HCT116 (cell line): ENCODE data around the gene FSD1L. TPM values are rescaled to one million over a fixed set of nuclear protein-coding genes. Genes with fewer than 3 reads are reported as not detected.

ENCODE experiments used
- ATAC-seq: fragments of 200-7000 bp; cut with Tn5 transposase; 2 replicates; pipeline ENCODE4 v1.9.1; 2020; ENCODE audit warnings: mild to moderate bottlenecking, moderate library complexity
- BruUV-seq: library from RNA; stranded (reverse); fragments of 400-500 nt; replicated peaks from 2 replicates; lab custom pipeline; 2021; lab: Mats Ljungman, UMichigan
- CTCF ChIA-PET: fragments of 300-600 bp; sonication (Branson Sonifier 250); formaldehyde crosslinking; loops from one replicate; lab custom pipeline; 2021; ENCODE audit warnings: antibody characterized with exemption; lab: Charles Lee
- POLR2A ChIA-PET: fragments of 300-600, 350-600 bp; sonication (Branson Sonifier 250); formaldehyde crosslinking; loops from one replicate; lab custom pipeline; 2021; ENCODE audit warnings: antibody characterized with exemption; lab: Charles Lee
- RAD21 ChIA-PET, 2 experiments: fragments of 300-600 bp; sonication (Branson Sonifier 250); formaldehyde crosslinking; loops; one replicate each; lab custom pipeline; 2023; ENCODE audit warnings: low total read pairs in 2 of 2; ENCODE audit not compliant: uncharacterized antibody in 2 of 2, unreplicated experiment in 2 of 2, low non-redundant PET in 1 of 2; lab: Charles Lee
- DNase-seq: peaks from one replicate; pipeline ENCODE4 v3.0.0-alpha.2; 2010; ENCODE audit warnings: low read depth, low spot score
- H2AFZ ChIP-seq: fragments of 200-600 bp; shearing (Covaris generic), sonication (generic); 2 replicates; pipeline ENCODE4 v1.6.1; 2017; ENCODE audit warnings: low read depth, mixed run types, mixed read lengths, antibody characterized with exemption, low read length; ENCODE audit not compliant: poor library complexity, severe bottlenecking
- H3K27ac ChIP-seq: 2 replicates; pipeline ENCODE4 v1.5.1; 2012; ENCODE audit warnings: low read depth, low read length
- H3K27me3 ChIP-seq: fragments of 200-600 bp; sonication (generic); 2 replicates; pipeline ENCODE4 v1.6.1; 2016; ENCODE audit warnings: mixed run types, low read length, mixed read lengths; ENCODE audit not compliant: insufficient read depth
- H3K36me3 ChIP-seq, 2 experiments: fragments of 200-500 bp in 1 of 2; fragments of 200-600 bp in 1 of 2; sonication (Bioruptor generic) in 1 of 2; sonication (generic) in 1 of 2; 2 replicates each; pipeline versions ENCODE4 v1.5.1 to v1.6.1; 2014 to 2016; ENCODE audit warnings: low read length in 2 of 2, inconsistent platforms in 1 of 2, mixed read lengths in 1 of 2, mixed run types in 1 of 2; ENCODE audit not compliant: insufficient read depth in 2 of 2, control insufficient read depth in 1 of 2
- H3K4me1 ChIP-seq, 2 experiments: fragments of 200-600 bp in 1 of 2; sonication (generic) in 1 of 2; 2 replicates each; pipeline versions ENCODE4 v1.5.1 to v1.6.1; 2012 to 2017; ENCODE audit warnings: low read length in 2 of 2, inconsistent platforms in 1 of 2, mild to moderate bottlenecking in 1 of 2, mixed read lengths in 1 of 2, mixed run types in 1 of 2, moderate library complexity in 1 of 2; ENCODE audit not compliant: insufficient read depth in 2 of 2, control insufficient read depth in 1 of 2
- H3K4me2 ChIP-seq: fragments of 200-600 bp; sonication (generic); 2 replicates; pipeline ENCODE4 v1.6.1; 2017; ENCODE audit warnings: mixed run types, low read length, mixed read lengths
- H3K4me3 ChIP-seq, 2 experiments: fragments of 200-600 bp in 1 of 2; sonication (generic) in 1 of 2; replicated peaks in 1 of 2; 2 replicates each; pipeline ENCODE4 v1.5.1; 2011 to 2016; ENCODE audit warnings: low read length in 2 of 2, control low read depth in 1 of 2, low read depth in 1 of 2, mild to moderate bottlenecking in 1 of 2, mixed read lengths in 1 of 2, mixed run types in 1 of 2
- H3K79me2 ChIP-seq: fragments of 200-600 bp; sonication (generic); 2 replicates; pipeline ENCODE4 v1.6.1; 2017; ENCODE audit warnings: mild to moderate bottlenecking, mixed run types, low read length, moderate library complexity, mixed read lengths; ENCODE audit not compliant: insufficient read depth
- H3K9ac ChIP-seq: fragments of 200-600 bp; sonication (generic); 2 replicates; pipeline ENCODE4 v1.6.1; 2016; ENCODE audit warnings: low read length, mixed read lengths
- H3K9me2 ChIP-seq: fragments of 200-600 bp; sonication (generic), shearing (Covaris generic); 2 replicates; pipeline ENCODE4 v1.6.1; 2017; ENCODE audit warnings: mixed run types, mild to moderate bottlenecking, moderate library complexity; ENCODE audit not compliant: insufficient read depth
- H3K9me3 ChIP-seq, 2 experiments: fragments of 200-500 bp in 1 of 2; fragments of 200-600 bp in 1 of 2; sonication (Bioruptor generic) in 1 of 2; sonication (generic) in 1 of 2; 2 replicates each; pipeline ENCODE4 v1.6.1; 2014 to 2017; ENCODE audit warnings: low read length in 2 of 2, mixed read lengths in 2 of 2, inconsistent platforms in 1 of 2, low read depth in 1 of 2, mild to moderate bottlenecking in 1 of 2, mixed run types in 1 of 2, moderate library complexity in 1 of 2; ENCODE audit not compliant: control insufficient read depth in 1 of 2, insufficient read depth in 1 of 2
- H4K20me1 ChIP-seq: fragments of 200-600 bp; sonication (generic), shearing (Covaris generic); 2 replicates; pipeline ENCODE4 v1.6.1; 2017; ENCODE audit warnings: mixed run types, mild to moderate bottlenecking, moderate library complexity; ENCODE audit not compliant: insufficient read depth
- CBX3 ChIP-seq: IDR thresholded peaks from 2 replicates; pipeline ENCODE4 v1.6.1; 2012; ENCODE audit warnings: low read depth
- CEBPB ChIP-seq: IDR thresholded peaks from 2 replicates; pipeline ENCODE4 v1.6.1; 2012; ENCODE audit warnings: low read depth
- EGR1 ChIP-seq: IDR thresholded peaks from 2 replicates; pipeline ENCODE4 v1.6.1; 2012; ENCODE audit warnings: low read depth
- FOSL1 ChIP-seq: IDR thresholded peaks from 2 replicates; pipeline ENCODE4 v1.6.1; 2012; ENCODE audit warnings: low read depth
- JUND ChIP-seq: IDR thresholded peaks from 2 replicates; pipeline ENCODE4 v1.6.1; 2012
- MAX ChIP-seq: IDR thresholded peaks from 2 replicates; pipeline ENCODE4 v1.6.1; 2012
- POLR2AphosphoS5 ChIP-seq: IDR thresholded peaks from 2 replicates; pipeline ENCODE4 v1.6.1; 2011; ENCODE audit warnings: mild to moderate bottlenecking, low read depth, low read length, moderate library complexity
- RAD21 ChIP-seq: IDR thresholded peaks from 2 replicates; pipeline ENCODE4 v1.6.1; 2012; ENCODE audit warnings: low read depth, mild to moderate bottlenecking
- REST ChIP-seq: IDR thresholded peaks from 2 replicates; pipeline ENCODE4 v1.6.1; 2012; ENCODE audit warnings: low read depth
- SRF ChIP-seq: IDR thresholded peaks from 2 replicates; pipeline ENCODE4 v1.6.1; 2012; ENCODE audit warnings: low read depth
- YY1 ChIP-seq: IDR thresholded peaks from 2 replicates; pipeline ENCODE4 v1.6.1; 2011; ENCODE audit warnings: low read length, low read depth, moderate library complexity, mild to moderate bottlenecking; ENCODE audit not compliant: insufficient replicate concordance; ENCODE audit errors: extremely low read depth
- ZBTB33 ChIP-seq: IDR thresholded peaks from 2 replicates; pipeline ENCODE4 v1.6.1; 2011; ENCODE audit warnings: mild to moderate bottlenecking, low read length, moderate library complexity; ENCODE audit not compliant: insufficient replicate concordance; ENCODE audit errors: extremely low read depth
- intact Hi-C: fragments of 100-400 bp; cut with micrococcal nuclease; formaldehyde crosslinking; loops from 2 replicates; pipeline ENCODE4 v1.10.0; 2022
- total RNA-seq: library from RNA; stranded (reverse); gene quantifications from one replicate; pipeline ENCODE4 v1.2.1, GENCODE V29; 2021; ENCODE audit not compliant: unreplicated experiment

Gene FSD1L
- total RNA-seq, 1 experiment from 2014 or later = 5.5 TPM

GRCh38 chr9:105468875-105469274 lies 21.0 kb downstream of the FSD1L start (continued):
- no peak for TF ChIP-seq REST
- TF ChIP-seq YY1 = no peak
- no peak for TF ChIP-seq ZBTB33
- no peak for TF ChIP-seq EGR1
- no peak for TF ChIP-seq SRF
- no peak for TF ChIP-seq FOSL1
- TF ChIP-seq CBX3 = no peak

GRCh38 chr9:105473221-105473620 lies 25.4 kb downstream of the FSD1L start:
- DNase-seq (no peak), ATAC-seq (no peak)
- intact Hi-C loops = no loop called here
- H3K4me3 ChIP-seq = no peak overlapping the region
- RAD21 ChIA-PET = no interaction called here
- no peaks in the 10 kb centered on the region for H4K20me1 ChIP-seq
- H3K4me1 ChIP-seq = no peaks in the 10 kb centered on the region
- no peak for TF ChIP-seq CEBPB
- TF ChIP-seq JUND = no peak
- TF ChIP-seq RAD21 = no peak
- no peak for TF ChIP-seq MAX
- no peak for TF ChIP-seq POLR2AphosphoS5
- no peaks in the 10 kb centered on the region for H3K9me3 ChIP-seq
- H3K79me2 ChIP-seq = no peaks in the 10 kb centered on the region
- POLR2A ChIA-PET = interaction anchor here (0.6 kb wide), 1 partner anchor 23 kb away, joined by 3 read pairs; no protein-coding TSS in a partner anchor
- peaks cover 3 to 4% of the 10 kb centered on the region in 2 experiments; a peak in 2 of 4 replicates for H3K36me3 ChIP-seq
- H3K4me2 ChIP-seq = no peak overlapping the region
- CTCF ChIA-PET = no interaction called here
- H3K9ac ChIP-seq = no peak overlapping the region
- H3K27ac ChIP-seq = no peak overlapping the region
- no peaks in the 10 kb centered on the region for H3K9me2 ChIP-seq
- H2AFZ ChIP-seq = no peak overlapping the region
- no TSS peak for BruUV-seq
- no peaks in the 10 kb centered on the region for H3K27me3 ChIP-seq
